GM18858 (cell line): ENCODE data around the gene COPS9.

ENCODE experiments used
- ATAC-seq: cut with Tn5 transposase; IDR thresholded peaks from one replicate; pipeline ENCODE4 v1.9.1; 2021; ENCODE audit not compliant: unreplicated experiment

COPS9 gene

DNA sequence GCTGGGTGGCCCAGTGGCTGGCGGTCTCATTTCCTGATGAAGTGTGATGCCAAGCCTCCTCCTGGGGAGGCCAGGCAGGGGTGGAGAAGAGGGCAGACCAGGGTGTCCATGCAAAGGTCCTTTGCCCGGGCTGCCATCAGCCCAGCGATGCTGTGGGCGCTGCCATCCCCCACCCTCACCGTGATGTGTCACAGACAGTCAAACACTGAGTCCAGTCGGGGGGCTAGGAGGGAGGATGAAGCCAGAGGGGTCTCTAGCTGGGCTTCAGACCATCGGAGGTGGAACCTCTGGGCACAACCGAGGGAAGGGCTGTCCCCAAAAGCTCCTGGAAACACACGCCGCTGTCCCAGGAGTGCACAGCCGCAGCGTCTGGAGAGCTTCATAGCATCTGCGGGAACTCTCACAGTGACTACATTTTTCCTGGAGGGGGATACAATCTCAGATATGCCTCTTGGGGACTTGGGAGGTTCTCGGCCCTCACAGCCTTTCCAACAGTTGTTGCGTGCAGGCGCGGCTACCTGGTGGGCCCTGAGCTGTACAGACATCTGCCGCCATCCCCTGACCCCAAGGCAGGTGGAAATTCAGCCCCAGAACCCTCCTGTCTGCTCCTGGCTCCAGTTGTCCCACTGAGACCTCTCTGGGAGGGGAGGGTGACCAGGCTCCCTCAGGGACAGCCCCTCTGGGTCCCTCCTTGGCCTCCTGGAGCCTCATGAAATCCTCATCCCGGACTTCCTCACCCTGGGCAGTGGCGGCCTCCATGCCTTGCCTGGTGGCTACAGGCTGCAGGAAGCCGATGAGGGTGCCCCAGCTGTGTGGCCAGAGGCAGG, 30.9 kb upstream of the COPS9 start:
- ATAC-seq: no peak

DNA sequence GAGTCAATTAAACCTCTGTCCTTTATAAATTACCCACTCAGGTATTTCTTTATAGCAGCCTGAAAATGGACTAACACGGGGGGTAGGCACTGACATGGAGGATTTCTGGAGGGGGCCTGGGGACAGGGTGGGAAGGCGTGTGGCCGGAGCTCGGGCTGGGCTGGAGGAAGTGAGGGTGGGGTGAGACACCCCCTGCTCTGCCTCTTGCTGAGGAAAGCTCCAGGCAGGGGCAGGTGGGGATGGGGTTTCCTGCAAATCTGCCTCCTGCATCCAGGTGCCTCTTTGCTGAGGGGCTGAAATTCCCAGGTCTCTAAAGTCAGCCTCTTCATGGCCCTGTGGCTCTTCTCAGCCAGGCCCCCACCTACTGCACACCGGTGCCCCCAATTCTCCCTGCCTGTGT, 30.1 kb upstream of the COPS9 start:
- no peak for ATAC-seq

DNA sequence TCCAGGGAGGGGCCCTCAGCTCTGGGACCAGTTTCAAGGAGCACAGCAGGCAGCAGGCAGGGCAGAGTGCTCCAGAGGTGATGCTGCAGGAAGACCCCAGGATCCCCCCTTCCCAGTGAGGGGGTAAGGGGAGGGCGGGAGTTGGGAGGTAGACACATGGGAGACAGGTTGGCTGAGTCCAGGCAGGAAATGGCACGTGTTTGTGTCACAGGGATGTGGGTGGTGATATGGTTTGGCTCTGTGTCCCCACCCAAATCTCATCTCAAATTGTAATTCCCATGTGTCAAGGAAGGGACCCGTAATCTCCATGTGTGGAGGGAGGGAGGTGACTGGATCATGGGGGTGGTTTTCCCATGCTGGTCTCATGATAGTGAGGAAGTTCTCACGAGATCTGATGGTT, 29.6 kb upstream of the COPS9 start:
- no peak for ATAC-seq

GRCh38 chr2:240165034-240165433, 28.9 kb upstream of the COPS9 start:
- no peak for ATAC-seq

GRCh38 chr2:240164586-240164985, 28.5 kb upstream of the COPS9 start:
- no peak for ATAC-seq

DNA sequence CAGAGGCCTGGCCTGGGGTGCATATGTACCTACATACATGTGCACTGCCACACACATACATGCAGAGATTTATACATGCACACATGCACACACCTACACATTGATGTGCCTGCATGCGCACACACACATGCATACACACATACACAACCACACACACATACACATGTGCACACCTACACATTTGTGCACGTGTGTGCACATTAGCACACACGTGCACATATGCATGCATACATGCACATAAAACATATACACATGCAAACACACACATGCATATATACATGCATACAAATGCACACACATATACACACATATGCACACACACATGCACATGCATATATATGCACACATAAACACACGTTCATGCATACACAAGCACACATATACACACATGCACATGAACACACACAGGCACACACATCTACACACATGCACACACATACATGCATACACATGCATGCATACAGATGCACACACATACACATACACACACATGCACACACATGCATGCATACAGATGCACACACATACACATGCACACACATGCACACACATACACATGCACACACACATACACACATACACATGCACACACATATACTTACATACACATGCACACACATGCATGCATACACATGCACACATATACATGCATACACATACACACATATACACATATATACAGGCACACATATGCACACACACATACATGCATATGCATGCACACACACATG, 27.9 kb upstream of the COPS9 start:
- ATAC-seq: no peak

DNA sequence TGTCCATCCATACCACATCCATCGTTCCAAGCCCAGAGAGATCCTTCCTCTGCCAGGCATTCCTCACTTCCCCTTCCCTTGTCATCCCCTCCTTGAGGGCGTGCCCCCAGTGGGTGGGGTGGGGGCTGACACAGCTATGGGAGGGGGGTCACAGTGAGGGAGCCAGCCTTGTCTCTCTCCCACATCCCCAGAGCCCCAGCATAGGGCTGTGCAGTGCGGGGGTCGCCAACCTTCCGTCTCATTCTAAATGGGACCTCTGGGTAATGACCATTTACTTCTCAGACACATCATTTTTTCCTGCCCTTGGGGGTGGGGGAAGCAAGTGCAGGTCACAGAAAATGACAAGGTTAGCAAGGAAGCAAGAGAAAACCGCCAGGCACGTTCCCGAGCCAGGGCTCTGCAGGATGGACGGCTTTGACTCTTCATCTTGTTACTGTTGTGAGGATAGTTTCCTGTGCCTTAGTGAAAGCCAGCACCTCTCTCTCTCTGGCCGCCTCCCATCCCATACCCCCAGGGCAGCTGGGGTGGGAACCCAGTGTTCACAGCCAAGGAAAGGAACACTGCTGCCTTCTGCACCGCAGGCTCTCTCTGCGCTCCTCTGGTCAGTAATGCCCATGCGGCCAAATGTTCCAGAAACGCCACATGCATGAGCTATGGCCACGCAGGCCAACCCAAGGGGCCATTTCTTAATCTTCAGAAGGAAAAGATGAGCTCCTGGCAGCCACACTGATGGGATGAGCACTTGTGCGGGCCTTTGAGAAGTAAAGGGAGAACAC, 27.0 kb upstream of the COPS9 start:
- ATAC-seq: no peak

DNA sequence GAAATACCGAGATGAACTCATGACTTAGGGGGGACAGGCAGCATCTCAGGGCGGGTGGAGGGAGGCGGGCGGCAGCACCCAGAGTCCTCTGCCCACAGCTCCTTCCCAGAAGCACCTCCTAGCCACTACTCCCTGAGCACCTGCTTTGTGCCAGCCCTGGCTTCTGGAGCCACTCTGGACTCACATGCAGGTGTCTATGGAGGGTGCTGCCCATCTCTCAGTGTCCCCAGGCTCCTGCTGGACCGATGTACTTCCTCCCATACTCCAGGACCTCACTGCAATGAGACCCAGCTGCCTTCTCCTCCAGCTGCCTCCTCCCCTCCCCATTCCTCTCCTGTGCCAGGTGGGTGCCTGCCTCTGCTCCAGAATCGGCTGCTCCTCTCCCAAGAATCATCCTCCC, 26.4 kb upstream of the COPS9 start:
- ATAC-seq: no peak

GRCh38 chr2:240162032-240162431, 25.9 kb upstream of the COPS9 start:
- no peak for ATAC-seq

DNA sequence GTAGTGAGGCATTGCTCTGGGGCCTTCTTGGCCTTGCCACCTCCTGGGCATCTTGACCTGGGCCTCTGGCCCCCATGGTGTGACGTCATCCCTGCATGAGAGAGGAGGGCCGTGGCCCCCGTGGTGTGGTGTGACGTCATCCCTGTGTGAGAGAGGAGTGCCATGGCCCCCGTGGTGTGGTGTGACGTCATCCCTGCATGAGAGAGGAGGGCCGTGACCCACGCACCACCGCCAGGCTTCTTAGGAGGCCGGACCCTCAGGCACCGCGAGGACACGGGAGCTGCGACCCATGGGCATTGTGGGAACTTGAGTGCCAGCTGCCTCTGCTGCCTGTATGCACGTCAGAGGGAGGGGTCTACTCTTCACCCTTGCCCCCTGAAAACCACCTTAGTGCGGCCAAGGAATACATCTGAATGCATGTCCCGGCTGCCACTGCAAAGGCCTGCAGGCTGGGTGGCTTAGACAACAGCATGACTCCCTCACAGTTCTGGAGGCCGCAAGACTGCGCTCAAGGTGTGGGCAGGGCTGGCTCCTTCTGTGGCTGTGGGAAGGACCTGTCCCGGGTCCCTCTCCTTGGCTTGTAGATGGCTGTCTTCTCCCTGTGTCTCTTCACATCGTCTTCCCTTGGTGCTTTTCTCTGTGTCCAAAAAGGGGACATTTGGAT, 25.1 kb upstream of the COPS9 start:
- ATAC-seq: no peak

GRCh38 chr2:240160291-240161086, 24.4 kb upstream of the COPS9 start:
- ATAC-seq: no peak

- no peak for ATAC-seq
Observed at GRCh38 chr2:240159251-240159839, 23.2 kb upstream of the COPS9 start.

DNA sequence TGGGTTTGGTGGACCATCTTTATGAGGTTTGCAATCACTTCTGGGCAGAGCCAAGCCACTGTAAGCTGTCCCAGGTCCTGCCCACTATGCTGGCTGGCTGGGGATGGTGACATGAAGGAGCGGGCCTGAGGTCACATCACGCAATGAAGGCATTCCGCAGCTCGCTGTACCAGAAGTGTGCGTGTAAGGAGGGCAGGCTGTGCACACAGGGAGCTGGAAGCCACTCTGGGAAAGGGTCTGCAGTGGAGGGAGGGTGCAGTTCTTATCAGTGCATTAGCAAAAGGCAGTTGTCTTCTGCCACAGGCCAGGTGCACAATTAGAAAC, 21.0 kb upstream of the COPS9 start:
- ATAC-seq: no peak

DNA sequence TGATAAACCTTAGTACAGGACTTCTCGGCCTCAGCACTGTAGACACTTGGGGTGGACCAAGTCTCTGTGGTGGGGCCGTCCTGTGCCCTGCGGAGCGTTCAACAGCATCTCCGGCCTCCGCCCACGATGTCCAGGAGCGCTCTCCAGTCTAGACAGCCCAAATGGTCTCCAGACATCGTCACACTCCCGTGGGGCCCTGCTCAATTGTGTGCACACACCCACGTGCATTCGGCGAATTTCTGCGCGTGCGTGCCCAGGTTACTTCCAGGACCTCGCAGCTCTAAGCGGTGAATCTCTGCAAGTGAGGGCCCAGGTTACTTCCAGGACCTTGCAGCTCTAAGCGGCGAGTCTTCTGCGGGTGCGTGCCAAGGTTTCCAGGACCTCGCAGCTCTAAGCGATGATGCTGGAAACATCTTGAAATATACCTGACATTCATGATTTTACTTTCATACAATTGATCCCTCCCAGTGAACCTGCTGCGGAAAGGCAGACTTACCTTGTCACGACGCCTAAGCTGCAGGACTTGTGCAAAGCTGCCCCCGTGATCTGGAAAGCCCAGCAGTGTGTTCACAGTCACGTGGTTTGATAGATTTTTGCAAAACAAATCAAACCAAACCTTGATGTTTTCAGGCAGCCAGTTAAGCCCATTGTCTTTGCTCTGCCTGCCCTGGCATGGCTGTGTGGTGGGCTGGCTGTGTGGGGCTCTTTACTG, 20.5 kb upstream of the COPS9 start:
- no peak for ATAC-seq

- ATAC-seq: no peak
Observed at GRCh38 chr2:240155745-240156390, 19.8 kb upstream of the COPS9 start.

DNA sequence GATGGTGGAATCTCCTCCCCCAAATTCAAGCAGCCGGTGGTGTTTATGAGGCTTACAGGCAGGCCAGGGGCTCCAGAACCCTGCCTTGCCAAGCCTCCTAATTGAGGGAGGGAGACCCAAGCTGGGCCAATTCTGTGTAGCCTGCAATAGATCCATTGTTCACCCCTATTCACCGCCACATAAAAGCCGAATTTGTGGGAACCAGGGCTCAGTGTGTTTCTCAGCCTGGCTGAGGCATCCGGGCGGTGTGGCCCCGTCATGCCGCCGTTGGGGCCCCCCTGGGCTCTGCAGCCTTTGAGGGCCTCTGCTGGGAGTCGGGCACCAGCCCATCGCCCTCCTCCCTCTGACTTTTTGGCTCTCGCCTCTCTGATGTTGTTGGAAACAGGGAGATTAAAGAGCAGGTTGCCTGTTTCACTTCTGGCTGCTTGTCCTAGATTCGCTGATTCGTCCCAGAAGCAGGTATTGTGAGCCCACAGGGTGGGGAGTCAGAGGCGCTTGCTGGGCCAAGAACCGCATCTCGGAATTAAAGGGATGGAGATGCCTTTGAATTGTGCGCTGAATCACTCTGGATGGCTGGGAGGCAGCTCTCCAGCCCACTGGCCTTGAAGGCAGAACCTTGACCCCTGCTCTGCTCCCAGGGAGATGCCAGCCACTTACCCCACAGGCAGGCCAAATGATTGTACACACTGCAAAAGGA, 19.1 kb upstream of the COPS9 start:
- ATAC-seq: no peak

- ATAC-seq: no peak
Observed at GRCh38 chr2:240154606-240155005, 18.5 kb upstream of the COPS9 start.

DNA sequence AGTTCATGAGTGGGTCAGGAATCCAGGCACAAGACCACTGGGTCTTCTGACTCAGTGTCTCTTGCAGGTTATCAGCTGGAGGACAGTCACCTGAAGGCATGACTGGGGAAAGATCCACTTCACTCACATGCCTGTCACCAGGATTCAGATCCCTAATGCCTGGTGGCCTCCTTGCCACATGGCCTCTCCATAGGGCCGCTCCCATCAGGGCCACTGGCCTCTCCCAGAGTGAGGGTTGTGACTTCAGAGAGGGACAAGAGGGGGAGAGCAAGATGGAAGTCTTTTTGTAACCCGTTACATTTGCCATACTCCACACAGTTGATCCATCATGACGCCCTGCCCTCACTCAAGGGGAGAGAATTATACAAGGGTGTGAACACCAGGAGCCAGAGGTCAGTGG, 17.3 kb upstream of the COPS9 start:
- no peak for ATAC-seq
